OCI-LY3 (cell line): Measurements from ENCODE around the gene CDV3.

Experiments used
- EZH2phosphoT487 ChIP-seq: fragments of 200-600 bp; shearing (Covaris generic); IDR thresholded peaks from 2 replicates; pipeline ENCODE4 v1.6.1; 2018; ENCODE audit warnings: antibody characterized with exemption, mixed run types, low read depth
- TF ChIP-seq, protein P1 (sequence below): fragments of 200-600, 300-600 bp; sonication (generic); IDR thresholded peaks from 2 replicates; pipeline ENCODE4 v1.5.1; 2014; ENCODE audit warnings: antibody characterized with exemption, low read length, low read depth

- TF ChIP-seq, protein P1, sequence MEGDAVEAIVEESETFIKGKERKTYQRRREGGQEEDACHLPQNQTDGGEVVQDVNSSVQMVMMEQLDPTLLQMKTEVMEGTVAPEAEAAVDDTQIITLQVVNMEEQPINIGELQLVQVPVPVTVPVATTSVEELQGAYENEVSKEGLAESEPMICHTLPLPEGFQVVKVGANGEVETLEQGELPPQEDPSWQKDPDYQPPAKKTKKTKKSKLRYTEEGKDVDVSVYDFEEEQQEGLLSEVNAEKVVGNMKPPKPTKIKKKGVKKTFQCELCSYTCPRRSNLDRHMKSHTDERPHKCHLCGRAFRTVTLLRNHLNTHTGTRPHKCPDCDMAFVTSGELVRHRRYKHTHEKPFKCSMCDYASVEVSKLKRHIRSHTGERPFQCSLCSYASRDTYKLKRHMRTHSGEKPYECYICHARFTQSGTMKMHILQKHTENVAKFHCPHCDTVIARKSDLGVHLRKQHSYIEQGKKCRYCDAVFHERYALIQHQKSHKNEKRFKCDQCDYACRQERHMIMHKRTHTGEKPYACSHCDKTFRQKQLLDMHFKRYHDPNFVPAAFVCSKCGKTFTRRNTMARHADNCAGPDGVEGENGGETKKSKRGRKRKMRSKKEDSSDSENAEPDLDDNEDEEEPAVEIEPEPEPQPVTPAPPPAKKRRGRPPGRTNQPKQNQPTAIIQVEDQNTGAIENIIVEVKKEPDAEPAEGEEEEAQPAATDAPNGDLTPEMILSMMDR = no peak
- no peak for TF ChIP-seq EZH2phosphoT487
Observed at GRCh38 chr3:133589503-133589902, 16.0 kb downstream of the CDV3 start.
